ENCODE results near the gene EPS15. TPM values are rescaled to one million over a fixed set of nuclear protein-coding genes. Genes with fewer than 3 reads are reported as not detected.

The EPS15 gene
- total and polyA plus RNA-seq, 9 donors = 20.9 to 84.0 (median 68.4) TPM

GRCh38 chr1:51385776-51386175, 133.3 kb downstream of the EPS15 start:
- WGBS, 3 donors = 94 to 96% (median 95%) methylated on average over 2 of the region's 2 CpGs
- H3K27me3 ChIP-seq = no peaks in the 10 kb centered on the region
- DNase-seq = no peak
- no peaks in the 10 kb centered on the region for H3K4me1 ChIP-seq (ENCODE audit: insufficient read depth)
- no peaks in the 10 kb centered on the region for H3K36me3 ChIP-seq
- no peak overlapping the region for H3K27ac ChIP-seq
- H3K4me3 ChIP-seq = no peak overlapping the region
- intact Hi-C loops (cut with DNase I) = no loop called here
- no peak for TF ChIP-seq POLR2A (IDR thresholded peaks at IDR 0.05)
- no peak for TF ChIP-seq CTCF (IDR thresholded peaks at IDR 0.05)
- TF ChIP-seq EP300 (IDR thresholded peaks at IDR 0.05) = no peak
- H3K9me3 ChIP-seq = peaks cover 0 to 5% of the 10 kb centered on the region in 2 donors

- DNase-seq = no peak
- intact Hi-C loops (cut with DNase I) = no loop called here
- Histone ChIP-seq H3K27me3 (no peaks in the 10 kb centered on the region), H3K27ac (no peak overlapping the region), H3K4me1 (ENCODE audit: insufficient read depth) (no peaks in the 10 kb centered on the region), H3K9me3 (peaks cover 0 to 5% of the 10 kb centered on the region in 2 donors), H3K4me3 (no peak overlapping the region), H3K36me3 (no peaks in the 10 kb centered on the region)
- TF ChIP-seq EP300 (IDR thresholded peaks at IDR 0.05) (no peak), CTCF (IDR thresholded peaks at IDR 0.05) (no peak), POLR2A (IDR thresholded peaks at IDR 0.05) (no peak)
These were observed 137.1 kb downstream of the EPS15 start for GRCh38 chr1:51381964-51382363.

GRCh38 chr1:51380936-51381335, 138.1 kb downstream of the EPS15 start:
- no peaks in the 10 kb centered on the region for H3K4me1 ChIP-seq (ENCODE audit: insufficient read depth)
- intact Hi-C loops (cut with DNase I) = no loop called here
- WGBS, 3 donors = 97 to 100% (median 98%) methylated on average over 1 of the region's 1 CpG
- no peaks in the 10 kb centered on the region for H3K27me3 ChIP-seq
- DNase-seq = no peak
- no peak overlapping the region for H3K4me3 ChIP-seq
- H3K36me3 ChIP-seq = no peaks in the 10 kb centered on the region
- TF ChIP-seq CTCF (IDR thresholded peaks at IDR 0.05) (no peak), POLR2A (IDR thresholded peaks at IDR 0.05) (no peak), EP300 (IDR thresholded peaks at IDR 0.05) (no peak)
- no peak overlapping the region for H3K27ac ChIP-seq
- H3K9me3 ChIP-seq = peaks cover 0 to 5% of the 10 kb centered on the region in 2 donors

- intact Hi-C loops (cut with DNase I) = no loop called here
- WGBS, 3 donors = 96 to 97% (median 96%) methylated on average over 6 of the region's 6 CpGs
- no peaks in the 10 kb centered on the region for H3K4me1 ChIP-seq (ENCODE audit: insufficient read depth)
- no peaks in the 10 kb centered on the region for H3K36me3 ChIP-seq
- TF ChIP-seq CTCF (IDR thresholded peaks at IDR 0.05) (no peak), POLR2A (IDR thresholded peaks at IDR 0.05) (no peak), EP300 (IDR thresholded peaks at IDR 0.05) (no peak)
- DNase-seq = no peak
- H3K4me3 ChIP-seq = no peak overlapping the region
- no peak overlapping the region for H3K27ac ChIP-seq
- H3K27me3 ChIP-seq = no peaks in the 10 kb centered on the region
- H3K9me3 ChIP-seq = peaks cover 0 to 5% of the 10 kb centered on the region in 2 donors
These were observed 140.2 kb downstream of the EPS15 start for GRCh38 chr1:51378871-51379270.

- intact Hi-C loops (cut with DNase I) = no loop called here
- TF ChIP-seq POLR2A (IDR thresholded peaks at IDR 0.05) (no peak), EP300 (IDR thresholded peaks at IDR 0.05) (no peak), CTCF (IDR thresholded peaks at IDR 0.05) (no peak)
- Histone ChIP-seq H3K4me3 (no peak overlapping the region), H3K9me3 (no peaks in the 10 kb centered on the region), H3K4me1 (ENCODE audit: insufficient read depth) (no peaks in the 10 kb centered on the region), H3K27me3 (no peaks in the 10 kb centered on the region), H3K36me3 (no peaks in the 10 kb centered on the region), H3K27ac (no peak overlapping the region)
- no peak for DNase-seq
- 94 to 95% (median 95%) methylated on average over 3 of the region's 3 CpGs for WGBS, 3 donors
These were observed 145.2 kb downstream of the EPS15 start for GRCh38 chr1:51373898-51374297.

Measured in ovary (tissue), 9 donors.